GM21786 (cell line): ENCODE results near the gene GHDC.

Source experiments
- ATAC-seq: cut with Tn5 transposase; IDR thresholded peaks from one replicate; pipeline ENCODE4 v1.9.1; 2021; ENCODE audit not compliant: unreplicated experiment

The GHDC gene

DNA sequence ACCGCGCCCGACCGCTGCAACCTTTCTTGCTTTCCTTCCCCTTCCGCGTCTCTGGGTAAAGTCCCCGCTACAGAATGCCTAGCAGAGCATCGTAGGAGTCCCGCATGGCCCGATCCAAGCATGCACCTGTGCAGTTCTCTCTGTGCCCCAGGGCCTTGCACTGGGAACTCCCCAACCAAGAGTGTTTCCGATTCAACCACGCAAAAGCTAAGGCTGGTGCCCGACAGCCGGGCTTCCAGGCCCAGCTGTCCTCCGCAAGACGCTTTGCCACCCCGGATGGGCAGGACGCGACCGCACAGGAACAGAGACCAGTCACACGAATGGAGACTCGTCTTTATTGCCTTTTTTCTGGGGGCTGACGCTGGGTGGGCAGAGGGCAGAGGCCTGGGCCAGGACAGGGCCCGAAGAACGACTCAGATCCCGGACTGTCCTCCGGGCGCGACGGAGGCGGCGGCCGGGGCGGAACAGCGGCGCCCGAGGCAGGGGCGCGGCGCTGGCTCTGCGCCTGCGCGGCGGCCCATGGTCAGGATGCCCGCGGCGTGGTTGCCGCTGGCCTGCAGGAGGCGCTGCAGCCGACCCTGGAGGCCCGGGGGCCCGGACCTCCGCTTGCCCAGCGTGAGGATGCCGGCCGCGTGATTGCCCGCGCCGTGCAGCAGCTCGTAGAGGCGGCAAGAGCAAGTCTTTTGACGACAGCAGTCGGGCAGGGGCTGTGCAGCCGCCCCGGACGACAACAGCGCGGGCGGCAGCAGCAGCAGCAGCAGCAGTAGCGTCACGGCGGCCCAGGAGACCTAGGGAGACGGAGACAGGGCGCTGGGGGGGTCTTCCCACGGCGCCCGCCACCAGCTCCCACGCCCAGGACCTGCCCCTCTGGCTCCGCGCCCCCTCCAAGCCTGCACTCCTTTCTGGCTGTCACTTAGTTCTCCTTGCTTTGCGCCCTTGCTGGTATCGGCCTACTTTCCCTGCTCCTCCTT, 10.3 kb downstream of the GHDC start:
- ATAC-seq = peak; percentile 70

DNA sequence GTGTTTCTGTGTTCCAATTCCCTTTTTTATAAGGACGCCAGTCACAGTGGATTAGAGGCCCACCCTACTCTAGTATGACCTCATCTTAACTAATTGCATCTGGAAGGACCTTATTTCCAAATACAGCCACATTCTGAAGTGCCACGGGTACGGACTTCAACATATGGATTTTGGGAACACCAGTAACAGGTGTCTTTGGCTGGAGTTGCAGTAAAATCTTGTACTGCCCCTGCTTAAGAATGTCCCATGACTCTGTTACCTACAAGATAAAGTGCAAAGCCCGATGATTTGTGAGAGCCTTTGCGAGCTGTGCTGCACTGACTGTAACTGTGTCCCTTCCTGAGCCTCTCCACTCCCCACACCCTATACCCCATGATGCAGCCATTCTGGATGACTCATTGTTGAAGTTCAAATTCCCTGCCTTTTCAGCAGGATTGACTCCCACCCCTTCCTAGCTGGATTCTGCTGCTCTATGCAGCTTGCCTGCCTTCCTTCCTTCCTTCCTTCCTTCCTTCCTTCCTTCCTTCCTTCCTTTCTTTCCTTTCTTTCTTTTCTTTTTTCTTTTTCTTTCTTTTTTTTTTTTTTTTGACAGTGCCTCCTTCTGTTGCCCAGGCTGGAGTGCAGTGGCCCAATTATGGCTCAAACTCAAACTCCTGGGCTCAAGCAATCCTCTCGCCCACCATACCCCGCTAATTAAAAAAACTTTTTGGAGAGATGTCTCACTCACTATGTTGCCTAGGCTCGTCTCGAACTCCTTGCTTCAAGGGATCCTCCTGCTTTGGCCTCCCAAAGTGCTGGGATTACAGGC, 11.2 kb downstream of the GHDC start:
- ATAC-seq = no peak

DNA sequence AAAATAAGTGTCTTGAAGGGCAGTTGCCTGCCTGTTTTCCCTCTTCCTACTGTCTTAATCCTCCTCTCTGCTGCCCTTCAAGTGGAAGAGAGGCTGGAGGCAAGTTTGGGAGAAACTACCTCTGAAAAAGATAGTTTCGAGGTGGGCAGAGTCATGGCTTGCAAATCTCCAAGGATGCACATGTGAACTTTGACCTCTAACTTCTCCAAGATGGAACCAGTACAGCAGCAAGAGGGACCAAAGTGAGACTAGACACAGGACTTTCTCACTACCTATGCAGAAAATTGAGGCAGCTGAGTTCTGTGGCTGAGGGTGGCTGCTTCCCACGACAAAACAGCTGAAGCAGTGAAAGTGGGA, 12.5 kb downstream of the GHDC start:
- no peak for ATAC-seq

DNA sequence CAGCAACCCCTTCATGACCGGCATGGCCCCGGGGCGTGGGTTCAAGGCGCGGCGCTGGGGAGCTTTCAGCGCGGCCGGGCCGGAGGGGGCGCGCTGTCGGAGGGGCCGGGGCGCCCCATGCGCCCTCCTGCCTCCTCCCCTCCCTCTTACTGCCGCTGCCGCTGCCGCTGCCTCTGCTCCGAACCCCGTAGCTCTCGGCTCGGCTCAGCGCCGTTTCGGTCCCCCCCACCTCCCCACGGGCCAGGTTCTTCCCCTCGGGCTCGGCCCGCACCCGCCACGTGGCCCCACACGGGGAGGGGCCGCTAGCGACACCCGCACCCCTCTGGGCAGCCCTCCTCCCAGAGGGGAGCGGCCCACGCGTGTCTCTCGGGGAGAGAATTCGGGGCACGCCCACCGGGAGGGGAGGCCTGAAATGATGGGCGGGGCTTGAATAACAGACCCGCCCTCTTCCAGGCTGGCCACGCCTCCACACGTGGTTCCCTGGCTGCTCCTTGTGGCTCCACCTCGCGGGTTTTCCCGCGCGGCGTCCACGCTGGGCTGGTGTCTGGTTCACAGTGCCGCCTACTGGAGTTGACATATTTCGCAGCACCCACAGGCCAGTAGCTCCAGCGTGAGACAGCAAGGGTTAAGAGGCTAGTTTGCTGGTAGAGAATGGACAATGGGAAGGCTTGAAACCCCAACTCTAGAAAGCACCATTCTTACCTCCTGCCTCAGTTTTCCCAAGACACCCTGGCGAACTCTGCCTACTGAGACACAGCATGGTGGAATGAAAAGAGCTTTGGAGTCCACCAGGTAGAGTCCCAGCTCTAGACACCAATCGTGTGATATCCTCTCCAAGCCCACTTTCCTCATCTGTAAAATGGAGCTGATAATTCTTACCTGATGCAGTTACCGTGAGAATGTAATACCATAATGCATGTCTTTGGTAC, 13.1 kb downstream of the GHDC start, which contains the start of gene KCNH4:
Gene KCNH4 (minus strand): TSS at position 221 of the 929 bp plus-strand sequence. CDS start 197 bp downstream, at position 24.
- no peak for ATAC-seq

DNA sequence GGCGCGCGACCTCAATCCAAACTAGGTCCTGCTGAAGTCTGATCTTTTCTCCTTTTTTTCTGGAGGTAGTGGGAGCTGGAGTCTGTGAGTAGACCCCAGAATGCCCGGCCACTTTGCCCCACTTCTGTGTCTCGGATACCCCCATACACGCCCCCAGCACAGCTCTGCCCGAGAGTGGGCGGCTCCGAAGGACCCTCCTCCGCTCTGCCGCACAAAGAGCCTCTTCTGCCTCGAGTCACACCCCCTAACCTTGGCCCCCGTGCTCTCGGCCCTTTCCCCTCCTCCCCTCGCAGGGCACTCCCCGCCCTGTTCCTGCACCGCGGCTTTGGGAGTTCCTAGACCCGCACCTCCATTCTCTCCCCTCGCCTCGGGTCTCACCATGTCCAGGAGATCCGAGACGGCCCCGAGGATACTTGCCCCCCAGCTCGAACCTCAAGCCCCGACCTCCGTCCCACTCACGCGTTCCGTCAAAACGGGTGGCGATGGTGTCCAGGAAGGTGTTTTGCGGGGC, 13.8 kb downstream of the GHDC start:
- ATAC-seq = no peak

DNA sequence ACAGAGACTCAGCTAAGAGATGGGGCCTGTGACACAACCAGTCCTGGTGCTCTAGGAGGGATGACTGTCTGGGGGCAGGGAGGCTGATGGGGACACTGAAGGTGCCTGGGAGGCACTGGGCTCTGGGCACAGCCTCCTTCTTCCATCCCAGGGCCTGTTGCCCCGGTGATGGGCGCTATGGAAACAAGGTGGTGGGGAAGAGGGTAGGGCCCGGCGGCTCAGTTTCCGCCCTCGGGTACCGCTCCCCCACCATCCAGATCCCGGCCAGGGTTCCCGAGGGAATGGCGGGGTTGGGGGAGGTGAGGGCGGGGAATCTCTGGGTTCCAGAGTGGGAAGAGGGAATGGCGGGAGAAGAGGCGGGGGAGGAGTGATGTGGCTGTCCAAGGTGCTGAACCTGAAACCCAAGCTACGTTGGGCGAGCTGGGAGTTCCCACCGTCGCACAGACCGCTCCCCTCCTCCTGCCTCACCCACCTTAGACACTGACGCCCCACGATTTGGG, 14.3 kb downstream of the GHDC start:
- no peak for ATAC-seq

DNA sequence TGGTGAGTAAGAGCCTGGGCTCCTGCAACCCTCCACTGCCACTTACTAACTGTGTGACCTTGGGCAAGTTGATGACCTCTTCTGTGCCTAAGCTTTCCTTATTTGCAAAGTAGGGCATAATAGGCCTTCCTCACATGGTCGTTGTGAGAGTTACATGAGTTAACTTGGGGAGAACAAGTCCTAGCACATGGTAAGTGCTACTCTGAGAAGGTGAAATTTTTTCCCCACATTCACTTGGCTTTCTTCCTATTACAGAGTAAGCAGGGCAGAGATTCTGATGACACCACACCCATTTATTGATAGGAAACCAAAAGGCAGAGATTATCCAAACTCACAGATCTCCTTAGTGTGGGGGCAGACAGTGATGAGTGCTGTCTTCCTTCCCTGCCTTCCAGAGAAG, 15.0 kb downstream of the GHDC start:
- no peak for ATAC-seq

DNA sequence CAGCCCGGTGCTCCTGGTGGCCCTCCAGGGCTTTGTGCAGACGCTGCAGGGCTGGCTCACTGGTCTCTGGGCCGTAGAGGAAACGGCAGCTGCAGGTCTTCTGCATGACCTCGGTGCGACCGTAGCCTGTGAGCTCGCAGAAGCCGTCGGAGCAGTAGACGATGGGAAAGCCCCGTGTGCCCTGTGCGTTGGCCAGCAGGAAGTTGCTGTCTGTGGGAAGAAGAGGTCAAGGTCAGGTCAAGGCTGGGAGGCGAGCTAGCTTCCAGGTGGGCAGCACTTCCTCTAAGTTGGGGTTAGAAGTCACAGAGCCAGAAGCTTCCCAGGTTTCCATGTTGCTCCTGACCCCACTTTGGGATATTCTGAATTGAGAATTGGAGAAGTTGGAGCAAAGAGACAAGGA, 15.5 kb downstream of the GHDC start:
- ATAC-seq = no peak

DNA sequence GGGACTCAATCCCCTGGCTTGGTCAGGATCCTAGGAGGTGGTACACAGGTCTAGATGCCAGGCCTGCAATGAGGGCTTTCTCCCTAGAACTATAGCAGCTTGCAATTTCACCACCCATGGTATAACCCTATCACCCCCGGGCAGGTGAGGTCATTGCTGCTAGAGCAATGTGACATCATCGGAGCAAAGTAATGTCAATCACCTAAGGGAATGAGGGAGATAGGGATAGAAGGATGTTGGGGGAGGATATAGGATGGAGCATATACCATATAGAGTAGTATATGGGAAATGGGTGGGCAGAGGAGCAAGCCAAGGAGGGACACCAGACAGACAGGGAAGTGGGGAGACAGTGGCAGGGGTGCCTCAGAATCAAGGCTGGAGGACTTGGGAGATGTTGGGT, 16.6 kb downstream of the GHDC start:
- no peak for ATAC-seq

DNA sequence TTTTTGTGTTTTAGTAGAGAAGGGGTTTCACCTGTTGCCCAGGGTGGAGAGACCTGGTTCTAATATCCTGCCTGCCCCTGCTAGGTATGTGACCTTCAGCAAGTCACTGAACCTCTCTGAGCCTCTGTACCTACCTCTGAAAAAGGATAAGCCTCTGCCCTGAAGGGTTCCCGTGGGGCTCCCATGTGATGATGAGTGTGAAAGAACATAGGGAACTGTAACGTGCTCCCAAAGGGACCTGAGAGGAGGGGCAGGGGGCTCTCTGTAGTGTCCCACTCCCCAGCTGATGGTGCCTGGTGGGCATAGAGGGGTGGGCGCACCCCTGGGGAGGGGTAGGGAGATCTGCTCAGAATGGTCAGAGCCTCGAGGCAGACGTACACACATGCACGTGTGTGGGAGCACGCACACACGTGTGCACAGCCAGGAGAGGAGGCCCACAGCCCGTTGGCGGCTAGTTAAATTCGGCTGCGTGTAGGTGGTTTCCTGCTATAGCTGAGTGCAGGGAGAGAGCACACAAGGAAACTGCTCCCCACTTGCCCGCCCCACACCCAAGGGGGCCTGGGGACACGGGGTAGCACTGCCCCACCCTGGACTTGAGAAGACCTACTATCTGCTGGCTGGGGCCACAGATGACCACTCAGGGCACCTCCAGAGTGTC, 20.0 kb downstream of the GHDC start:
- no peak for ATAC-seq

DNA sequence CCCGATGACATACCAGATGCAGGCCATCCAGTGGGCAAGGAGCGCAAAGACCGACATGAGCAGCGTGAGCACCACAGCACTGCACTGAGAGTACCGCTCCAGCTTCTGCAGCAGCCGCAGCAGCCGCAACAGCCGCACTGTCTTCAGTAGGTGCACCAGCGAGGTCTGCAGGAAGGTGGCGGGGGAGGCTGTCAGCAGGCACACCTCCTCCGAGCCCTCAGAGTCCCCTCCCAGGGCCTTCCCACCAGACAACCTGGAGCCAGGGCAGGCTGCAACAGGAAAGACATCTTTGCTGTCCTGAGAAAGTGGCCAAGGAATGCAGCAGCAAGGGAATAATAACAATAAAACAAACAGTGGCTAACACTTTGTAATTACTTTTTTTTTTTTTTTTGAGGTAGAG, 22.5 kb downstream of the GHDC start:
- no peak for ATAC-seq

DNA sequence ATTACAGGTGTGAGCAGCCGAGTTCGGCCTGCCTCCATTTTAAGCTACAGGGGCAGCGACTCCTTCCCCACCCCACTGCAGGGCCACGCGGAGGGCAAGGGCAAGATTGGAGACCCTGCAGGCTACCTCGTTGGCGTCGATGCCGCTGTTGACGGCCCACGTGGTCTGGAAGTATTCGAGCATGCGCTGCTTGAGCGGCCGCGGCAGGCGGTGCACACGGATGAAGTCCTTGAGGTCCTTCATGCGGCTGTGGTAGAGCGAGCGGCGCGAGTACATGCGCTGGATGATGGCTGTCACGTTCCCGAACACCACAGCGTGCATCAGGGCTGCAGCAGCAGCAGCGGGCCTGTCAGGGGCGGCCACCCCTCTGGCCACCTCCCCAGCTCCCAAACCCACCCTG, 24.9 kb downstream of the GHDC start:
- ATAC-seq = no peak

DNA sequence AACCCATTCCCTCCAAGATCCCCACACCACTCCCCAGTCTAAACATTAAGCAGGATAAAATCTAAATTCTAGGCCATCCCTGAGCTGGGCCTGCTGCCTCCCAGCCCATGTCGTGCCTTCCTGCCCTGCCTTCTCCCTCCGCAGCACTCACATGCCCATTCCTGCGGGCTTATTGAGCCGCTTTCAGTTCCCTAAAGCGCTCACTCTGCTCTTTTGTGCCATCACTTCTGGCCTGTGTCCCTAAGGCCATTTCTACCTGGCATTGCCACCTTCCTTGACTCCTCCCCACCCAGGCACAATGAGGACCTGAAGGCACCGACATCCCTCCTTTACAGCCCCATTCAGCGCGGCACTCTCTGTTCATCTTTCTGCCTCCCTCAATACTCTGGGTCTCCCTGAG, 26.5 kb downstream of the GHDC start:
- ATAC-seq = no peak

DNA sequence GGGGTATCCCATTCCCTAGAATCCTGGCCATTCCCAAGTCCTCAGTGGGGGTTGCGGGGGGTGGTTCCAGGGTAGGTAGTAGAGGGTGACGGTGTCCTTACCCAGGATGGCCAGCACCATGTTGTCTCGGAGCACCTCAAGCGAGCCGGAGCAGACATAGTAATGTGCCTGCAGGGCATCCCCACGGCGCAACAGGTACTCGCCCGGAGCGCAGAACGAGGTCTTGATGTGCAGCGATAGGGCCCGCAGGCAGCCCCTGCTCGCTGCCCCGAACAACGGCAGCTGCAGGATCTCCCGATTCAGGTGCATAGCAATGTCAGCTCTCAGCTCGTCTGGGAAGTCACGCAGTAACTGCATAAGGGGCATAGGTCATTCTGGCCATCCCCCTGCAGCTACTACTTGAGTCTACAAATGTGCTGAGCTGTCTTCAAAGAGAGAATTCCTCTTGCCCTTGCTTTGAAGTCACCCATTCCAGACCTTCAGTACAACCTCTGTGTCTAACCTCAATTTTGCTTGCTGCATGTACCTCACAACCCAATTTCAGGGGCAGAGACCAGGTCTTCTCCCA, 28.0 kb downstream of the GHDC start:
- no peak for ATAC-seq

DNA sequence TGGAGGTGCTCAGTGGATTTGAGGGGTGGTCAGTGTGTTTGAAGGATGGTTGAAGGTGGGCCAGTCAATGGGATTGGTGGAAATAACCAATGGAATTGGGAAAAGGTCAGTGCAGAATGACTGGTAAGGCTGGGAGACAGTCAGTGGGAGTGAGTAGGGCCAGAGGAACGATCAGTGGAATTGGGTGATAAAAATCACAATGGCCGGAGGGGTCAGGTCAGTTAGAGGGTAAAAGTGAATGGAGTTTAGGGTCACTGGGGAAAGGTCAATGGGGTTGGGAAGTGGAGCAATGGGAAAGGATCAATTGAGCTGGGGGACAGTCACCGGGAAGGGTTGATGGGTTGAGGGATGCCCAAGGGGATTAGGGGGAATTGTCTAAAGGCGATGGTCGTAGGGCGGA, 28.5 kb downstream of the GHDC start:
- ATAC-seq = no peak

DNA sequence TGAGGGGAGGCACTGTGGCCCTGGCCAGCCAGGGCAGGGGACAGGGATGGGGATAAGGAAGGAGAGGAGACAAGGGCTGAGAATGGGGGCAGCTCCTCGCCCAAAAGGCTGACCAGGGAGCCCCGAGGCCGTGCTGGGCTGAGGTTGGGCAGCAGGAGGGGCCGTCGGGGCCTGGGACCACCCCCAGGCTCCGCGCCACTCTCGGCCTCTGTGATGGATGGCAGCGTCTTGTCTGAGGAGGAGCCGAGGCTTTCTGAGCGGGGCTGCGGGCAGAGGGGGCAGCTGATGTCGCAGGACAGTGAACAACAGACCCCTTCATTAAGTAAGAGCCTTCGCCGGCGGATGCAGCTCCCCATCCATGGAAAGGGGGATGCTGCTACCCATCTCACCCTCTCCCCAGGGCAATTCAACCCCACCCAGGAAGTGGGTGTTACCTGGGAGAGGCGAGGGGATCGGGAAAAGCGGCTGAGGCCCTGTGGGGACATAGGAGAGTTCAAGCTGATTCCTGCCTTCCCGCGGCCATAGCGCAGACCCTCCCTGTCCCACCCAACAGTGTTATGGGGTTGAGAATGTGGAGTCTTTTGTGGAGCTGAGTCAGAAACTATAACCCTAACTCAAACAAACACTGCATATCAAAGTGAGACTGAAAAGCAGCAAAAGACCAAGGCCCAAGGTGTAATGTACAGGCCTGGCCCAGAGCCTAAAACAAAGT, 30.4 kb downstream of the GHDC start:
- ATAC-seq = no peak

DNA sequence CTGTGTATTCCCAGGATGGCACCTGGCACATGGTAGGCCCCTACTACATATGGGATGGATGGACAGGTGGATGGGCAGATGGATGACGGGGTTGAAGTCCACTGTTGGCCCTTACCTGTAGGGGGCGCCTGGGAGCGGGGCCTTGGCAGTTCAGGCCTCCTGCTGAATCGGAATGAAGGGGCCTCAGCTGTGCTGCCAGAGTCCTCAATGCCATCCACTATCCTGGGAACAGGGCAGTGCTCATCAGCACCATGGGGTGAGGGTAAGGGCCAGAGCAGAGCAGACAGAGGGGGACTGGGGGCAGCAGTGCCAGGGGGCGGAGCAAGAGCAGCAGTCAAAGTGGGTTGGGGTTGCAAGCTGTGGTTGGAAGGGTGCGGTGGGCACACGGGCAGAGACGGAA, 31.2 kb downstream of the GHDC start:
- ATAC-seq = no peak

DNA sequence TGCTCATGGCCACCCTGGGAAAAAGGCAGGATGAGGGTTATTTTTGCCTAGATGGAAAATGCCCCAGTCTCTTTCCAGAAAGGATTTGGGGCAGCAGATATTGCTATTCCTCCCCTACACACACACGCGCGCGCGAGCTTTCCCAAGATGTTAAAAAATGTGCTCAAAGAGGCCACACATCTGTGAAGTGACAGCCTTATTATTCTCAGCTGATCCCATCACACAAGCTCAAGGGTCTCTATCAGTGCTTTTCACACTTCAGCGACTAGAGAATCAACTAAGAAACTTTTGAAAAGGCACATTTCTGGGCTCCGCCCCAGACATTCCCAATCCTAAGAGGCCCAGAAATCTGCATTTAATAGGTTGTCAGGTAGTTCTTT, 33.8 kb downstream of the GHDC start:
- no peak for ATAC-seq
